Measurements from ENCODE around the gene TTC23. TPM values are rescaled to one million over a fixed set of nuclear protein-coding genes. Genes with fewer than 3 reads are reported as not detected.
A peak's percentile ranks its signal among the peaks of the same experiment; 100 is the strongest.

The TTC23 gene
- total RNA-seq, 1 donor from 2014 or later, result 13.9 TPM

- ATAC-seq, result no peak
These were observed 115.0 kb downstream of the TTC23 start for GRCh38 chr15:99134317-99134821.

- no peak for ATAC-seq
These were observed 116.6 kb downstream of the TTC23 start for GRCh38 chr15:99132634-99133287.

GRCh38 chr15:99132122-99132521 is 117.3 kb downstream of the TTC23 start:
- ATAC-seq, result no peak

GRCh38 chr15:99131441-99132023 is 117.8 kb downstream of the TTC23 start:
- no peak for ATAC-seq

GRCh38 chr15:99130765-99131440 is 118.5 kb downstream of the TTC23 start:
- no peak for ATAC-seq

- ATAC-seq, result no peak
These were observed 119.1 kb downstream of the TTC23 start for GRCh38 chr15:99130314-99130713.

- ATAC-seq, result no peak
These were observed 119.7 kb downstream of the TTC23 start for GRCh38 chr15:99129644-99130043.

- ATAC-seq, result no peak
These were observed 121.0 kb downstream of the TTC23 start for GRCh38 chr15:99128411-99128810.

- ATAC-seq, result no peak
These were observed 121.6 kb downstream of the TTC23 start for GRCh38 chr15:99127773-99128172.

- ATAC-seq, result no peak
These were observed 122.5 kb downstream of the TTC23 start for GRCh38 chr15:99126930-99127329.

GRCh38 chr15:99126131-99126588 is 123.2 kb downstream of the TTC23 start:
- ATAC-seq, result no peak

GRCh38 chr15:99125061-99125891 is 124.1 kb downstream of the TTC23 start:
- ATAC-seq, result no peak

- ATAC-seq, result no peak
These were observed 124.7 kb downstream of the TTC23 start for GRCh38 chr15:99124641-99125040.

- ATAC-seq, result peak; percentile 85
These were observed 125.5 kb downstream of the TTC23 start for GRCh38 chr15:99123713-99124451.

- ATAC-seq, result no peak
These were observed 126.3 kb downstream of the TTC23 start for GRCh38 chr15:99122831-99123712.

GRCh38 chr15:99121691-99122410 is 127.5 kb downstream of the TTC23 start:
- no peak for ATAC-seq

- ATAC-seq, result no peak
These were observed 128.2 kb downstream of the TTC23 start for GRCh38 chr15:99121207-99121606.

GRCh38 chr15:99120050-99120777 is 129.2 kb downstream of the TTC23 start:
- no peak for ATAC-seq

GRCh38 chr15:99118801-99119546 is 130.4 kb downstream of the TTC23 start:
- ATAC-seq, result no peak
